HUES64 (cell line): Measurements from ENCODE around the gene UAP1.
A peak's percentile ranks its signal among the peaks of the same experiment; 100 is the strongest.

Source experiments
- H3K27ac ChIP-seq: 2 replicates; pipeline ENCODE4 v1.7.0; 2013; ENCODE audit warnings: low read depth, low read length, inconsistent platforms
- H3K27me3 ChIP-seq: 2 replicates; pipeline ENCODE4 v1.6.1; 2013; ENCODE audit warnings: mild to moderate bottlenecking, low read length; ENCODE audit not compliant: insufficient read depth
- H3K36me3 ChIP-seq: 2 replicates; pipeline ENCODE4 v1.6.1; 2013; ENCODE audit warnings: mild to moderate bottlenecking, low read length; ENCODE audit not compliant: insufficient read depth
- H3K4me1 ChIP-seq: 2 replicates; pipeline ENCODE4 v1.6.1; 2013; ENCODE audit warnings: mild to moderate bottlenecking, low read length, moderate library complexity; ENCODE audit not compliant: insufficient read depth
- H3K4me3 ChIP-seq: 2 replicates; pipeline ENCODE4 v1.5.1; 2013; ENCODE audit warnings: mild to moderate bottlenecking, low read length, moderate library complexity
- H3K9ac ChIP-seq: 2 replicates; pipeline ENCODE4 v1.6.1; 2013; ENCODE audit warnings: mild to moderate bottlenecking, low read depth, low read length
- H3K9me3 ChIP-seq: 2 replicates; pipeline ENCODE4 v1.6.1; 2013; ENCODE audit warnings: low read depth, low read length; ENCODE audit not compliant: insufficient read depth
- WGBS: fragments of 150-250, 120-280 bp; methylation state at CpG from one replicate; pipeline ENCODE4 v1.1.7; 2013; ENCODE audit warnings: missing lambda C conversion rate; 5-methylcytosine and 5-hydroxymethylcytosine counted together

Gene UAP1

DNA sequence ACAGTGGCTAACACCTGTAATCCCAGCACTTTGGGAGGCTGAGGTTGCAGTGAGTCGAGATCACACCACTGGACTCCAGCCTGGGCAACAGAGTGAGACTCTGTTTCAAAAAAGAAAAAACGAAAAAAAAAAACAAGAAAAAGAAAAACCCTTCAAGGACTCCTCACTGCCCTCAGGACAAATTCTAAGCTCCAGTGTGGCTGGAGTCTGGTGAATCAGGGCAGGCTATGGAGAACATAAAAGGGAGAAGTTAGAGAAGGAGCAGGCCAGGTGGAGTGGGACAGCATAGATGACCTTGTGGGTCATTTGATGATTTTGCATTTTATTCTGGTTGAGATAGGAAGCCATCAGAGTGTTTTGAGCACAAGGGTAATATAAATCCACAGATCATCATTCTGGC lies 12.5 kb upstream of the UAP1 start:
- Histone ChIP-seq H3K9me3 (no peaks in the 10 kb centered on the region), H3K4me1 (no peaks in the 10 kb centered on the region), H3K27ac (no peak overlapping the region), H3K27me3 (no peaks in the 10 kb centered on the region), H3K4me3 (no peak overlapping the region), H3K9ac (no peak overlapping the region), H3K36me3 (no peaks in the 10 kb centered on the region)
- WGBS = 100% methylated on average over 1 of the region's 2 CpGs

DNA sequence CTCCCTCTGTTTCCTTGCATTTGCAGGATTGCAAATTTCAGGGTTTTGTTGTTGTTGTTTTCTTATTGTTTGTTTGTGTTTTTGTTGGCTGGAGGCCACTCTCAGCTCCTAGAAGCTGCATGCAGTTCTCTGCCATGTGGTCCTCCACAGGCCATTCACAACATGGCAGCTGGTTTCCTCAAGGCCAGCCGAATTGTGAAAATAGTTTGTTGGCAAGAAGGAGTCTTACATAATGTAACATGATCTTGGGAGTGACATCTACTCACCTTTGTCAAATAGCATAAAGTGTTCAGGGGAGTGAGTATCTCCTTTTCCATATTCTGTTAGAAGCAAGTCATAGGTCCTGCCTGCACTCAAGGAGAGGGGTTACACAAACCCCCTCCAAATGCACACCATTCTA lies 10.6 kb upstream of the UAP1 start:
- Histone ChIP-seq H3K9ac (no peak overlapping the region), H3K27ac (no peak overlapping the region), H3K27me3 (no peaks in the 10 kb centered on the region), H3K9me3 (no peaks in the 10 kb centered on the region), H3K4me1 (no peaks in the 10 kb centered on the region), H3K36me3 (no peaks in the 10 kb centered on the region), H3K4me3 (no peak overlapping the region)
- 89% methylated on average over 1 of the region's 1 CpG for WGBS

DNA sequence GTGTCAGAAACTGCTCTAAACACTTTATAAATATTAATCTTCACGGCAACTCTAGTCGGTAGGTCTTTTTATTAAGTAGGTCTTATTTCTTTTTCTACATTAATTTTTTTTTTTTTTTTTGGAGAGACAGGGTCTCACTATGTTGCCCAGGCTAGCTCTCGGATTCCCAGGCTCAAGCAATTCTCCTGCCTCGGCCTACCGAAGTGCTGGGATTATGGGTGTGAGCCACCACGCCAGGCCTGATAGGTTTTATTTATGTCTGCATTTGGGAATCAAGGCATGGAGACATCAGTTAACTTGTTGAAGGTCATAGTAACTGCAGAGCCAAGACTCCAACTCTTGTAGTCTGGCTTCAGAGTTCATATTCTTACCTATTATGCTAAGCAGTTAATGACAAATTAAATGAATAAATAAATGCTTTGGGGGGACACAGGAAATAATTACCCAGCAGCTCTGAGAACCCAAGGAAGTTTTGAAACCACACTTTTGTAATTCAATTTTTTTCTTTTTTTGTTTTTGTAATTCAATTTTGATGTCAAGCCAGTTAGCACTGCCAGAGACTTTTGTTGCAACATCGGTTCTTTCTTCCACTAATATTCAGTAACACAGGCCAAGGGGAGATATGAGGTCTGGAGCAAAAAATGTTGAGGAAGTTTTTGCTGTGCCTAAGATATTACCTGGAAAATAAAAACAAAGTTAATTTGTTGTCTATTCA lies 9.4 kb upstream of the UAP1 start:
- WGBS = 95% methylated on average over 4 of the region's 7 CpGs
- Histone ChIP-seq H3K4me1 (no peaks in the 10 kb centered on the region), H3K27ac (no peak overlapping the region), H3K27me3 (no peaks in the 10 kb centered on the region), H3K4me3 (no peak overlapping the region), H3K9me3 (no peaks in the 10 kb centered on the region), H3K36me3 (no peaks in the 10 kb centered on the region), H3K9ac (no peak overlapping the region)

DNA sequence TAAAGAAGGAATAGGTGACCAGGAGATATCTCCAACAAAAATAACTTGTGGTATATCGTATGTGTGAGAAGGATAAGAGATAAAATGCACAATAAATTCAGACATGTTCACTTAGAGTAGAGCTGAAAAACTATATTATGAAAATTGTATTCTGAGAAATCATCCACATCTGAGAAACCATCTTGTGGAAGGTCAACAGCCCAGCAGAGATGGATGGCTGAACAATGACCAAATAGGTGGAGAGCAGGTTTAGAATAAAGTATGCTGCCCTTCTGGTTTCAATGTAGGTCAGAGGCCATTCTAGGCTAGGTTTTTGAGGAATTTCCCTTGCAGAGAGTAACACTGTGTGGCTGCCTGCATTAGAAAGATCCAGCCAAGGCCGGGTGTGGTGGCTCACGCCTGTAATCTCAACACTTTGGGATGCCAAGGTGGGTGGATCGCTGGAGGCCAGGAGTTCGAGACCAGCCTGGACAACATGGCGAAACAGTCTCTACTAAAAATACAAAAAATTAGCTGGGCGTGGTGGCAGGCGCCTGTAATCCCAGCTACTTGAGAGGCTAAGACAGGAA lies 8.8 kb upstream of the UAP1 start:
- WGBS = 95% methylated on average over 7 of the region's 8 CpGs
- no peaks in the 10 kb centered on the region for H3K27me3 ChIP-seq
- H3K4me1 ChIP-seq = no peaks in the 10 kb centered on the region
- no peak overlapping the region for H3K4me3 ChIP-seq
- H3K36me3 ChIP-seq = no peaks in the 10 kb centered on the region
- no peak overlapping the region for H3K9ac ChIP-seq
- H3K9me3 ChIP-seq = no peaks in the 10 kb centered on the region
- H3K27ac ChIP-seq = no peak overlapping the region

DNA sequence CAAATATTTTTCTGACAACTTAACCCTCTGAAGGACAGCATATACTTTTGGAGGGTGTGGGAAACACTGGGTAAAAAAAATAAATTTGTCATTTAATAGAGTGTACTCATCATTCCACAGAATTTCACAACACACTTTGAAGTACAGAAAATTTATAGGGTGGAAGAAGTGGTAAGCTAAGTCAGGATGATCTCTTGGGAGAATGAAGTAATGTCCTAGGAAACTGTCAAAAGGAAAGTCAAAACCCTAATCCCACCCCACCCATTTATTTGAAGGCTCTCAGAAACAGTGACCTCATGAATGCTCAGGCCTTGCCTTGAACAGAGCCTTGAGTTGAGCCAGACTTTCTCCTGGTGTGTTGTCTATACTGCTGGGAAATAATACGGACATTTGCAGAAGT lies 7.3 kb upstream of the UAP1 start:
- Histone ChIP-seq H3K36me3 (no peaks in the 10 kb centered on the region), H3K4me1 (no peaks in the 10 kb centered on the region), H3K27me3 (no peaks in the 10 kb centered on the region), H3K9me3 (no peaks in the 10 kb centered on the region), H3K4me3 (no peak overlapping the region), H3K9ac (no peak overlapping the region), H3K27ac (no peak overlapping the region)
- 91% methylated on average over 1 of the region's 1 CpG for WGBS

DNA sequence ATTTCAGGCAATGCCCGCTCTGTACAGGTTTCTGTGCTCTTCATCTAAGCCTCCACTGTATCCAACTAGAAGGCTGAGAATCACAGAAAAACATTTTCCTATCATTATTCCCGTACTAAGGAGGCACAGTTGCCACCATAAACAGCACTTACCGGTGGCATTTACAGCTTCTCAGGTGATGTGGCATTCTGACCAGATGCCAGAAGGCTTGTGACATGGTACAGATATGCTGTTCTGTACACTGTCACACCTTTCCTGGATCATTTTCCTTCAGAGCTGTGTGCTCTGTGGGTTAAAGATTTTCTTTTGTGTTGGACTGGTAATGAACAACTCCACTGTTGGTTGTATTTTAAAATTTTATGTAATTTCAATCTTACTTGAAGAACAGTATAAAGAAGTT lies 4.0 kb upstream of the UAP1 start:
- no peaks in the 10 kb centered on the region for H3K9me3 ChIP-seq
- peaks cover 5% of the 10 kb centered on the region; the same call in 1 of the 2 replicates for H3K4me1 ChIP-seq
- no peaks in the 10 kb centered on the region for H3K36me3 ChIP-seq

DNA sequence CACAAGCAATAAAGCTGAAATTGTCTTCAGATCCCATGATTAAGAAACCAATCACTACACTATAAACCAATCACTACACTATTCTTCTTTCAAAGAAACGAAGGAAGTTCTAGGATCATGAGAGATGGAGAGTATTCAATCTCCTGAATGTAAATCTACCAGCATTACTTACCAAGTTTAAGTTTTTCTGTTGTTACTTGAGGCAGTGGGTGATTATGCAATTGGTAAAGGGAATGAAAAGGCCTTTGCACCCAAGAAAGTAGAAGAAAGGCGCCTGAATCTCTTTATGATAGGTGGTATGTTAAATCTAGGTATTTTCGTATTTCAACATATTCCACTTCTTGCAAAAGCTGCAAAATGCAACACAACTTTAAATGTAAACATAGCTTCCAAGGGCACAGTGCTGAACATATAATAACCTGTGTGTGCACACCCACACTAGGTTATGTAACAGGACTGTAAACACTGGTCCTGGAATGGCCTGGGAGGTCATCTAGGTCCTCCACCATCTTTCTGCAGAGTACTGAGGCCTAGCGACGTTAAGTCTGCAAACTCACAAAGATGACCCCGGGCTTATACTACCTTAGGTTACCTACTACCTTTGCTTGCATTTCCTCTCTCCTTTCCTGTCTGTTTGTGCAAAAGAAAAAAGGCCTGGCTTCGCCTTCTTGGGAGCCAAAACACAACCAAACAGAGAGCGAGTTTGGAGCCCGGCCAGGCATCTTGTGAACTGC lies 1.1 kb upstream of the UAP1 start:
- no peaks in the 10 kb centered on the region for H3K36me3 ChIP-seq
- peaks cover 8% of the 10 kb centered on the region; the same call in 1 of the 2 replicates for H3K4me1 ChIP-seq
- WGBS = 53% methylated on average over 7 of the region's 9 CpGs
- H3K9ac ChIP-seq = peak overlapping the region; percentile 81
- peak overlapping the region; percentile 61; the same call in 1 of the 2 replicates for H3K27ac ChIP-seq
- no peaks in the 10 kb centered on the region for H3K9me3 ChIP-seq
- peaks cover 5% of the 10 kb centered on the region for H3K27me3 ChIP-seq
- peak overlapping the region; percentile 78 for H3K4me3 ChIP-seq

More for the DNA sequence above, 4.0 kb upstream of the UAP1 start:
- no peak overlapping the region for H3K4me3 ChIP-seq
- H3K27me3 ChIP-seq = peaks cover 4% of the 10 kb centered on the region
- WGBS = 94% methylated on average over 3 of the region's 3 CpGs
- H3K27ac ChIP-seq = no peak overlapping the region
- no peak overlapping the region for H3K9ac ChIP-seq

DNA sequence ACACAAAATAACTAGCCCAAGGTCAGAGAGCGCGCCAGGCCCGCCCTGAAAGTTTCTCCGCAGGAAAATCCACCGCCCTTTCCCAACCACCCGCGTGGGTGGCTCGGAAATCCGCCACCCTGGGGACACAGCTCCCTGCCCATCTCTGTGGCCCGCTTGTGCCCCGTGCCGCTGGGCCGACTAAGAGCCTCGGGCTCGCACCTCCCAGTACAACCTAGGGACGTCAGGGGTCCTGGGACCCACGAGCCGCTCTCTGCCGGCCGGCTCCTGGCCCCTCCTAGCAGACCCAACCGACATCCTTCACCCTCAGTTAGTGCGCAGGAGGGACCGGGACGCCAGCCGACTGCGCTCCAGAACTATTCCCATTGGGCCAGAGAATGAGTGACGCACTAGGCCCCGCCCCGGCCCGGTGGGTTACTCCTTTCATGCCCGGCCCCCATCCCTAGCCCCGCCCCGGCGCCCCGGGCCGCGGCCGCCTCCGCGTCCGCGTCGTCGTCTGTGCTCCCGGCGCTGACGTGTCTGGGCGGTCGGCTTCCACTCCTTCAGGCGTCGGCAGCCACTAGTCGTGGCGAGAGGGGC lies 396 bp upstream of the UAP1 start:
- peak overlapping the region; percentile 61 for H3K27ac ChIP-seq
- WGBS = under 1% methylated on average over 53 of the region's 53 CpGs
- peaks cover 8% of the 10 kb centered on the region; the same call in 1 of the 2 replicates for H3K4me1 ChIP-seq
- no peaks in the 10 kb centered on the region for H3K9me3 ChIP-seq
- peak overlapping the region; percentile 81 for H3K9ac ChIP-seq
- peak overlapping the region; percentile 78 for H3K4me3 ChIP-seq
- peaks cover 5% of the 10 kb centered on the region for H3K27me3 ChIP-seq
- H3K36me3 ChIP-seq = no peaks in the 10 kb centered on the region

DNA sequence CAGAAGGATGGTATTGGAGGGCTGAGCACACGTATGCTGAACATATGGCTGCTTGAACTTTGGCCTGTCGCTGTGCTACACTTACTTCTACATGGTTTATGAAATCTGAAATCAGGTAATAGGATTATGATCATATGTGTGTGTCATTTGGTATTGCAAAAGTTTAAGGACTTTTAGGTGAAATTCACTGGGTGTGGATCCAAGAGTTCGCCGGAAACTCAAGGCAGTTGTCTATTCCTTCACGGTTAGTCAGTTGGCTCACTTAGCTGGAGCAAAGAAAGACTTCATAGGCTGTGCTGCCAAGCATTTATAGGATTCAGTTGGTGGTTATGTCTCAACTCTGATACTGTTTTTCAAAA lies 927 bp downstream of the UAP1 start:
- Histone ChIP-seq H3K36me3 (peaks cover 7% of the 10 kb centered on the region), H3K9me3 (no peaks in the 10 kb centered on the region), H3K4me3 (peak overlapping the region; percentile 78), H3K27ac (no peak overlapping the region), H3K4me1 (peaks cover 8% of the 10 kb centered on the region; the same call in 1 of the 2 replicates), H3K27me3 (peaks cover 5% of the 10 kb centered on the region), H3K9ac (no peak overlapping the region)
- WGBS = 80% methylated on average over 5 of the region's 5 CpGs

DNA sequence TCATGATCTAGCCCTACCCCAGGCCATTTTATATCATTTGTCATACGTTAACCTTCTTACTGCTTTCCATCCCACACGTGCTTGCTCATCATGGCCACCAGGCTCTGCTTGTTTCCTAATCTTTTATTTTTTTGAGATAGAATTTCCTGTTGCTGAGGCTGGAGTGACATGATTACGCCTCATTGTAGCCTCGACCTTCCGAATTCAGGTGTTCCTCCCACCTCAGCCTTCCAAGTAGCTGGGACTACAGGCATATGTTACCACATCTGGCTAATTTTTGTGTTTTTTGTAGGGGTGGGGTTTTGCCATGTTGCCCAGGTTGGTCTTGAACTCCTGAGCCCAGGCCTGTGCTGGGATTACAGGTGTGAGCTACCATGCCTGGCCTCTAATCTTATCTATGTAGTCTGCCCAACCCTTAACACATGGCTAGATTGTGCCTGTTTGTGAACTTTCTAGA lies 3.3 kb downstream of the UAP1 start:
- Histone ChIP-seq H3K4me3 (no peak overlapping the region), H3K9me3 (no peaks in the 10 kb centered on the region)

DNA sequence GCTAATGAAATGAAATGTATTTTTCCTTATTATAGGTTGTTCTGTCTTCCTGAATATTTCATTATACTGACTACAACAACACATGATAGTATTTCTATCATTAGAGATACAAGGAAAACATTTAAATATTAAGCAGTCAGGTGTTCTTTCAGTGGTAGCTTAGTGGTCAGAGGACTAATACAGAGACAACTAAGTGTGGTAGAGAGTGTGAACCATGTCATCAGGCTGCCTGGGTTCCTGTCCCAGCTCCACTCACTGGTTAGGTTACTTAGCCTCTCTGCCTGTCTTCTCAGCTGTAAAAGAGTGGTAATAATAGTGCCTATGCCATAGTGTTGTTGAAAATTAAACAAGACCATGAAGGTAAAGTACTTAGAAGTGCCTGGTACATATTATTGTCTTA lies 3.9 kb downstream of the UAP1 start:
- H3K27me3 ChIP-seq = peaks cover 5% of the 10 kb centered on the region
- H3K4me1 ChIP-seq = peaks cover 6% of the 10 kb centered on the region; the same call in 1 of the 2 replicates
- H3K36me3 ChIP-seq = peaks cover 16% of the 10 kb centered on the region
- H3K9me3 ChIP-seq = no peaks in the 10 kb centered on the region
- H3K27ac ChIP-seq = no peak overlapping the region
- no peak overlapping the region for H3K4me3 ChIP-seq
- no peak overlapping the region for H3K9ac ChIP-seq

More for the DNA sequence above, 3.3 kb downstream of the UAP1 start:
- H3K27me3 ChIP-seq = peaks cover 5% of the 10 kb centered on the region
- H3K4me1 ChIP-seq = peaks cover 8% of the 10 kb centered on the region; the same call in 1 of the 2 replicates
- H3K36me3 ChIP-seq = peaks cover 16% of the 10 kb centered on the region
- no peak overlapping the region for H3K27ac ChIP-seq
- WGBS = 88% methylated on average over 5 of the region's 5 CpGs
- H3K9ac ChIP-seq = no peak overlapping the region
